GM13976 (cell line): ENCODE measurements around the gene SRCAP.
"Not testable (repeated sequence)": the region's sequence is repeated elsewhere in the genome, so short reads cannot be mapped to it uniquely, and the experiment has no call there.

Experiments
- DNase-seq: peaks from one replicate; pipeline ENCODE4 v3.0.0; 2012; ENCODE audit warnings: low spot score
- in situ Hi-C: fragments of 300-500 bp; cut with MboI; formaldehyde crosslinking; loops from one replicate; pipeline ENCODE4 v1.12.0; 2022; ENCODE audit warnings: low sequenced_read_pairs, mixed read lengths, inconsistent platforms; ENCODE audit not compliant: unreplicated experiment
- TF ChIP-seq, protein P1 (sequence below): IDR thresholded peaks from 2 replicates; pipeline ENCODE4 v1.5.1; 2012; ENCODE audit warnings: borderline replicate concordance, mild to moderate bottlenecking; ENCODE audit not compliant: insufficient read depth; ENCODE audit errors: extremely low read depth, missing control alignments, control extremely low read depth

The SRCAP gene

DNA sequence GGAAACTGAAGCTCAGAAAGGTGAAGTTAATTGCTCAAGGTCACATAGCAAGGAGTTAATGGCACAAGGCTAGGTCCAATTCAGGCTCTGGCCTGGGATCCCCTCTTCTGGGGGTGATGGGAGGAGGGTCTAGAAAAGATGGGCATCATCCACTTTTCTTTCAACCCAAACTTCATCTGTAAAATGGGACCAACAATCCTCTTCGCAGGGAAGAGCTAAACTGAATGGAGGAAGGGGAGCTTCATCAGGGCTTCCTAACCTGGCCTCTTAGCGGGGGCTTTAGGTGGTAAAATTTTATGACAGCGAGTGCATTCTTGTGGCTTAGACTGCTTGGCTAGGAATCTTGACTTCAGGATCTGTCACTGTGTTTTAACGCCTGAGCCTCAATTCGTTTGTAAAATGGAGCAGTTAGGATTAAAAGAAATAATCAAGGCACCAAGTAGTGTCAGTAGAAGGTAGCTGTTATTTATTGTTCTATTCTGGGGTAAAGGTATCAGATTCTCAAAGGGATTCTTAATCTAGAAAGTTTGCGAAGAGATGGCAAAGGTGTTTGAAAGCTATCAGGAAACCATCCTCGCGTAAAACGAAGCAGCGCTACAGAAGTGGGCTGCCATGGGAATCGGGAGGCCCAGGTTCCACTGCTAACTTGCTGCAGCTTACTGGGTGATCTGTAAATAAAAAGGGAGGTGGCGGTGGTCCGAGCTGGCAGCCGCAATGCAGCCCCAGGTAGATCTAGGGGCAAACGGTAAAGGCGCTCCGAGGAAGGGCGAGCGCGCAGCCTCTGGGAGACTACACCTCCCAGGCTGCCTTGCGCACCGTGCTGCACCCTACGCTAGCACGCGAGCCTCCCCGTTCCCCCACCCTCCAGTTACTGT, 1.5 kb upstream of the SRCAP start:
- peak; percentile 95 for DNase-seq
- TF ChIP-seq, protein P1, sequence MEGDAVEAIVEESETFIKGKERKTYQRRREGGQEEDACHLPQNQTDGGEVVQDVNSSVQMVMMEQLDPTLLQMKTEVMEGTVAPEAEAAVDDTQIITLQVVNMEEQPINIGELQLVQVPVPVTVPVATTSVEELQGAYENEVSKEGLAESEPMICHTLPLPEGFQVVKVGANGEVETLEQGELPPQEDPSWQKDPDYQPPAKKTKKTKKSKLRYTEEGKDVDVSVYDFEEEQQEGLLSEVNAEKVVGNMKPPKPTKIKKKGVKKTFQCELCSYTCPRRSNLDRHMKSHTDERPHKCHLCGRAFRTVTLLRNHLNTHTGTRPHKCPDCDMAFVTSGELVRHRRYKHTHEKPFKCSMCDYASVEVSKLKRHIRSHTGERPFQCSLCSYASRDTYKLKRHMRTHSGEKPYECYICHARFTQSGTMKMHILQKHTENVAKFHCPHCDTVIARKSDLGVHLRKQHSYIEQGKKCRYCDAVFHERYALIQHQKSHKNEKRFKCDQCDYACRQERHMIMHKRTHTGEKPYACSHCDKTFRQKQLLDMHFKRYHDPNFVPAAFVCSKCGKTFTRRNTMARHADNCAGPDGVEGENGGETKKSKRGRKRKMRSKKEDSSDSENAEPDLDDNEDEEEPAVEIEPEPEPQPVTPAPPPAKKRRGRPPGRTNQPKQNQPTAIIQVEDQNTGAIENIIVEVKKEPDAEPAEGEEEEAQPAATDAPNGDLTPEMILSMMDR, result no peak
- in situ Hi-C loops, result no loop called here

DNA sequence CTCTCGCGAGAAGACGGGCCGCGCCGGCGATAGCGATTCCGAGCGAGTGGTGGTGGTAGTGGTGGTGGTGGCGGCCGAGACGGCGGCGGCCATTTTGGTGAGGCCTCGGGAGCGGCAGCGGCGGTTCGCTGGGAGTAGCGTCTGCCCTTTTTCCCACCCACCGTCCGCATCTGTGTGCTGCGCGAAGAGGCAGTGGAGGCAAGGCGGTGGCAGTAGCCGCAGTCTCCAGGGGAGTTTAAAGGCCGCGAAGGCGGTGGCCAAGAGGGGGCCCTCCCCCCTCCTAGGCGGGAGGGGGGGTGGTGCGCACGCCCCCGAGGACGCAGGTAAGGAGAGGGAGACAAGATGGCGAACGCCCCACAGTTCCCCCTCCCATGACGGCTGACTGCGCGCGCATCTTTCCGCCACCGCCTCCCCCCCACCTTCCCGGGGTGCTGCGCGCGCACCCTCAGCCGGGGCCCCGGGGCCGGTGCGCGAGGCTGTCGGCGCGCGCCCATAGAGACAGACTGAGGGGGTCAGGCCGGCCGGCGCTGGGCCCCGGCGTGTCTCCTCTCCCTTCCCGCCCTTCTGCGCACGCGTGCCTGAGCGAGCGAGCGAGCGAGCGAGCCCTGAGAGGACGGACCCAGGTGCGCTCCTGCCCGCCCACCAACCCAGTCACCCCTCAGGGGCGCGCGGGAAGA, 694 bp upstream of the SRCAP start:
- in situ Hi-C loops, result no loop called here
- TF ChIP-seq, protein P1, result no peak
- DNase-seq, result peak; percentile 99

DNA sequence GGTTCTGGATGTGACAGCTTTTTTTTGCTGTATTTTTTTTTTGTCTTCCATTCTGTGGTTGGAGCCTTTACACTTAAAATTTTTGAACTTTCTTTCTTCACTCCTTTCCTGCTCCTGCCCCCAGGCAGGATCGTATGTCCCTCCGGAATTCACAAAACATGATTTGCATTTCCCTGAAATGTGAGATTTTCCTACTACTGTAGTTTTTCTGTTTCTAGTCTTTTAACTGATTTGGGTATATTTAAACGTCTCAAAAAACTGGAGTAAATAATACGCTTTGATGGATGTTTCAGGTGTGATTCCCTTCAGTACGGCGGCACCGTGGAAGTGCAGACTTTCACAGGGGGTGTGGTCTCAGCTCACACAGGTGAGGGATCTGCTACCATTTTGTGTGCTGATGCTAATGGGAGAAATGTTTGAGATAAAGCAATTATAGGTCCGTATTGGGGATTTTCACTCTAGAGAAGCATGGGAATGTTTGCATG, 686 bp downstream of the SRCAP start:
- DNase-seq, result no peak
- TF ChIP-seq, protein P1, result no peak
- in situ Hi-C loops, result no loop called here

DNA sequence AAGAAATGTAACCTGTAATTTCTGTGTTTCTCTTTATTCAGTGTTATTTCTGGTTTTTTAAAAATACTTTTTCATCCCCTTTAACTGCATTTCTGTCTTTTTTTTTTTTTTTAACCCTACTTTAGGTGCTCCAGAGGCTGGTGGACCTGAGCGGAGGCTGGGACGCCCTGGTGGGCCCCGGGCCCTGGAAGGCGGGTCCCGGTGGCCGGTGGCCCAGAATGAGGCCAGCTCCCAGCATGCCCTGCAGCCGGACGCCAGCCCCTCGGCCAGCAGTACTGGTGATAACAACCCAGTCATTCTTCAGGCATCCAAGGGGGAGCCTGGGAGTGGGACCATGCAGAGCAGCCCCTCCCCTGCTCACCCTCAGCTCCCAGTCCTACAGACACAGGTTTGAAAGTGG, 1.5 kb downstream of the SRCAP start:
- TF ChIP-seq, protein P1, result no peak
- in situ Hi-C loops, result no loop called here
- no peak for DNase-seq

DNA sequence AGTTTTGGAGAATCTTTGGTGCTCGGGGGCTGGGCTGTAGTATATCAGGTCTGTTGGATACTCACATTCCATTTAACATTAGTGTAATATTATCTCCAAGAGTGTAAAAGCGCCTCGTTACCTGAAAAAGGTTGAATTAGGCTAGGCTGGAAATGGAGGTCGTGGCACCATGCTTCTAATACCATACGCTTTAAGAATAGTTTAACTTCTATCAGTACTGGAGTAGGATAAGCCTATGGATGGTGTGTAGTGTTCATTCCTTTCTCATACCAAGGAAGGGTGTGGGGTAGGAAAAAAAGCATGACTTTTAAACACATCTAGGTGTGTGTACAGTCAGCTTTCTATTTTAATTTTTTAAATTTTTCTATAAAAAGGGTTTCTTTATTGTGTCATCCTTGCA, 2.0 kb downstream of the SRCAP start:
- no peak for DNase-seq
- TF ChIP-seq, protein P1, result no peak
- in situ Hi-C loops, result no loop called here

DNA sequence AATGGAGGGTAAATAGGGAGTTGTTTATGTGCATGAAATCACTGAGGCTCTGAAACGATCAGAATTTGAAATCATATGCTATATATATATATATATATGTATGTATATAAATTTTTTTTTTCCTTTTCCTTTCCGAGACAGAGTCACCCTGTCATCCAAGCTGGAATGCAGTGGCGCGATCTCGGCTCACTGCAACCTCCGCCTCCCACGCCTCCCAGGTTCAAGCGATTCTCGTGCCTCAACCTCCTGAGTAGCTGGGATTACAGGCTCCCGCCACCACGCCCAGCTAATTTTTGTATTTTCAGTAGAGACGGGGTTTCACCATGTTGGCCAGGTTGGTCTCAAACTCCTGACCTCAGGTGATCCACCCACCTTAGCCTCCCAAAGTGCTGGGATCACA, 4.1 kb downstream of the SRCAP start:
- DNase-seq, in situ Hi-C loops: not testable (repeated sequence)

DNA sequence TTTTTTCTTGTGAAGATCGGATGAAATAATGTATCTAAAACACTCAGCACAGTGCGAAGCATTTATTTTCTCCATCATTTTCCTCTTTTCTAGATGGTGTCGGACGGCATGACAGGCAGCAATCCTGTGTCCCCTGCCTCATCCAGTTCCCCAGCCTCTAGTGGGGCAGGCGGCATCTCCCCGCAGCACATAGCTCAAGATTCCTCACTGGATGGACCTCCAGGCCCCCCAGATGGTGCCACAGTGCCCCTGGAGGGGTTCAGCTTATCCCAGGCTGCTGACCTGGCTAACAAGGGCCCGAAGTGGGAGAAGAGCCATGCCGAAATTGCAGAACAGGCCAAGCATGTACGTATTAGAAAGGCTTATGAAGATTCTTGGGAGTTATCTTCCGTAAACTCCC, 5.0 kb downstream of the SRCAP start:
- no peak for DNase-seq
- TF ChIP-seq, protein P1, result no peak
- in situ Hi-C loops, result no loop called here
